Parathyroid adenoma (tissue), 2 donors: ENCODE measurements around the gene RNASET2.

Experiments
- H2AFZ ChIP-seq: fragments of 300-600 bp; sonication (generic); one replicate; pipeline ENCODE4 v1.7.0; 2017; ENCODE audit warnings: antibody characterized with exemption, mild to moderate bottlenecking
- H3K27ac ChIP-seq: fragments of 300-600 bp; sonication (generic); one replicate; pipeline ENCODE4 v1.7.0; 2017
- H3K27me3 ChIP-seq: fragments of 300-600 bp; sonication (generic); one replicate; pipeline ENCODE4 v1.7.0; 2017; ENCODE audit warnings: low read length; ENCODE audit not compliant: control insufficient read depth, insufficient read depth
- H3K36me3 ChIP-seq: fragments of 300-600 bp; sonication (generic); one replicate; pipeline ENCODE4 v1.7.0; 2017; ENCODE audit warnings: low read length; ENCODE audit not compliant: control insufficient read depth, insufficient read depth
- H3K4me1 ChIP-seq: fragments of 300-600 bp; sonication (generic); one replicate; pipeline ENCODE4 v1.7.0; 2017; ENCODE audit warnings: control low read depth
- H3K4me2 ChIP-seq: fragments of 300-600 bp; sonication (generic); one replicate; pipeline ENCODE4 v1.7.0; 2017; ENCODE audit warnings: low read length
- H3K4me3 ChIP-seq: fragments of 300-600 bp; sonication (generic); one replicate; pipeline ENCODE4 v1.7.0; 2017; ENCODE audit warnings: low read depth, low read length
- H3K79me2 ChIP-seq: fragments of 300-600 bp; sonication (generic); one replicate; pipeline ENCODE4 v1.7.0; 2017; ENCODE audit warnings: control low read depth
- H3K9ac ChIP-seq: fragments of 300-600 bp; sonication (generic); one replicate; pipeline ENCODE4 v1.7.0; 2017; ENCODE audit warnings: mild to moderate bottlenecking
- H3K9me3 ChIP-seq: fragments of 300-600 bp; sonication (generic); one replicate; pipeline ENCODE4 v1.7.0; 2017; ENCODE audit warnings: low read length; ENCODE audit not compliant: control insufficient read depth
- TF ChIP-seq, protein P1 (sequence below): fragments of 300-600 bp; sonication (generic); IDR thresholded peaks from one replicate; pipeline ENCODE4 v1.7.0; 2017; ENCODE audit warnings: antibody characterized with exemption, mild to moderate bottlenecking
- donor health status: primary hyperparathyroidism.

Gene RNASET2

DNA sequence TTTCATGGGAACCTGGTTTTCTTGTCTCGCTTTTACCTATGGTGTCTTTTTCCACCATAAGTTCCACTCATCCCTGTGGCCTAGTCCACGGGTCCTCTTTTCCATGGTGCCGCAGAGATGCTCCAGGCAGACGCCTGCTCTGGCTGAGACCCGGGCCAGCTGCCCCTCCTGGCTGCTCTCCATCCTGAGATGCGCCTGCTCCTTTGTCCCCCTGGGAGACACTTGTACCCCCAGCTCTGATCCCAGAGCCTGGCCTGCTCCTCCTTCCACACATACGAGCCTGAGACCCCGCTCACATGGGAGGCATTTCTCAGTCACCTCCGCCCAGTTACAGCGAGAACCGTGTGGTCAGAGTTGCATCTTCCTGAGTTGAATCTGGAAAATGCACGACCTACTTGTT, 29.6 kb downstream of the RNASET2 start:
- Histone ChIP-seq H3K4me3 (no peak overlapping the region), H3K4me1 (no peaks in the 10 kb centered on the region), H3K36me3 (no peaks in the 10 kb centered on the region), H3K27ac (no peak overlapping the region), H2AFZ (no peak overlapping the region), H3K9ac (no peak overlapping the region), H3K9me3 (no peaks in the 10 kb centered on the region), H3K4me2 (no peak overlapping the region), H3K27me3 (no peaks in the 10 kb centered on the region), H3K79me2 (no peaks in the 10 kb centered on the region)
- TF ChIP-seq, protein P1, sequence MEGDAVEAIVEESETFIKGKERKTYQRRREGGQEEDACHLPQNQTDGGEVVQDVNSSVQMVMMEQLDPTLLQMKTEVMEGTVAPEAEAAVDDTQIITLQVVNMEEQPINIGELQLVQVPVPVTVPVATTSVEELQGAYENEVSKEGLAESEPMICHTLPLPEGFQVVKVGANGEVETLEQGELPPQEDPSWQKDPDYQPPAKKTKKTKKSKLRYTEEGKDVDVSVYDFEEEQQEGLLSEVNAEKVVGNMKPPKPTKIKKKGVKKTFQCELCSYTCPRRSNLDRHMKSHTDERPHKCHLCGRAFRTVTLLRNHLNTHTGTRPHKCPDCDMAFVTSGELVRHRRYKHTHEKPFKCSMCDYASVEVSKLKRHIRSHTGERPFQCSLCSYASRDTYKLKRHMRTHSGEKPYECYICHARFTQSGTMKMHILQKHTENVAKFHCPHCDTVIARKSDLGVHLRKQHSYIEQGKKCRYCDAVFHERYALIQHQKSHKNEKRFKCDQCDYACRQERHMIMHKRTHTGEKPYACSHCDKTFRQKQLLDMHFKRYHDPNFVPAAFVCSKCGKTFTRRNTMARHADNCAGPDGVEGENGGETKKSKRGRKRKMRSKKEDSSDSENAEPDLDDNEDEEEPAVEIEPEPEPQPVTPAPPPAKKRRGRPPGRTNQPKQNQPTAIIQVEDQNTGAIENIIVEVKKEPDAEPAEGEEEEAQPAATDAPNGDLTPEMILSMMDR = no peak

DNA sequence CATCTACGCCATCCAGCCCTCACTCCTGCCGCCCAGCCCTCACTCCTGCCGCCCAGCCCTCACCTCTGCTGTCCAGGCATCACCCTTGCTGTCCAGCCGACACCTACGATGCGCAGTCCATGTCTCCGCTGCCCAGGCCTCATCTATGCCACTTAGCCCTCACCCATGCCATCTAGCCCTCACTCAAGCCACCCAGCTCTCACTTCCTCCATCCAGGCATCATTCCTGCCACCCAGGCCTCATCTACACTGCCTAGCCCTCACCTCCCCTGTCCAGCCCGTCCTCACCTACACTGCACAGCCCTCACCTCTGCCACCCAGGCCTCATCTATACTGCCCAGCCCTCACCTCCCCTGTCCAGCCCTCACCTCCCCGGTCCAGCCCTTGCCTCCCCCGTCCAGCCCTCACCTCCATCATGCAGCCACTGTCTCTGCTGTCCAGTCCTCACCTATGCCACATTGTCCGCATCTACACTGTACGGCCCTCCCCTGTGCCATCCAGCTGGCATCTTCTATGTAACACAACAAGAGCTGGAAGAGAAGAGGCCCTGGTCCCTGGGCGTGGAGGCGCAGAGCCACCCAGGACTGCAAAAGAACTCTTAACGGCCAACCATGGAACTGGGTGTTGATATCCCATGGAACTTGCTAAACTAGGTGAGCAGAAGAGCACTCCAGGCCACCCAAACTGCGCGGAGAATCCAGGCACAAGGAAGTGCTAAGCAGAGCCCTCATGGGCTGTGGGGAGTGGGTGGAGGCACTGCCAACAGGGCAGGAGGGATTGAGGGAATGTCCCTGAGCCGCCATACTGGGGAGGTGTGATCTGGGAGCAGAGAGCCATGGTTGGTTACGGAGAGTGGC, 31.0 kb downstream of the RNASET2 start:
- Histone ChIP-seq H3K4me2 (no peak overlapping the region), H3K36me3 (no peaks in the 10 kb centered on the region), H3K27me3 (no peaks in the 10 kb centered on the region), H3K9ac (no peak overlapping the region), H3K27ac (no peak overlapping the region), H3K4me3 (no peak overlapping the region), H3K79me2 (no peaks in the 10 kb centered on the region), H3K9me3 (no peaks in the 10 kb centered on the region), H3K4me1 (no peaks in the 10 kb centered on the region), H2AFZ (no peak overlapping the region)
- TF ChIP-seq, protein P1 = no peak

DNA sequence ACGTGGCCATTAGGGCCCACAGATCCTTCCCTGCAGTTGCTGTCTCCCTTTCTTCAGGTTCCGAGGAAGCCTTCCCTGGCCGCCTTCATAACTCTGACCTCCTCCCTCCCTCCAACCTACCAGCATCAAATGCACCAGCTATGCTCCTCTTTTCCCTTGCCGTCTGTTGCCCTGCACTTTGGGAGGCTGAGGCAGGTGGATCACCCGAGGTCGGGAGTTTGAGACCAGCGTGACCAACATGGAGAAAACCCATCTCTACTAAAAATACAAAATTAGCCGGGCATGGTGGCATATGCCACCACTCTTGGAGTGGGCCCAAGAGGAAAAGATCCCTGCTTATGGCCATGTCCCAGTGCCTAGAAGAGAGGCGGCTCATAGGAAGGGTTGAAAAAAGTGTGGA, 31.8 kb downstream of the RNASET2 start:
- H3K36me3 ChIP-seq = no peaks in the 10 kb centered on the region
- no peaks in the 10 kb centered on the region for H3K79me2 ChIP-seq
- H3K4me3 ChIP-seq = no peak overlapping the region
- H3K27me3 ChIP-seq = no peaks in the 10 kb centered on the region
- H2AFZ ChIP-seq = no peak overlapping the region
- TF ChIP-seq, protein P1 = no peak
- no peak overlapping the region for H3K9ac ChIP-seq
- no peaks in the 10 kb centered on the region for H3K4me1 ChIP-seq
- no peaks in the 10 kb centered on the region for H3K9me3 ChIP-seq
- no peak overlapping the region for H3K27ac ChIP-seq
- no peak overlapping the region for H3K4me2 ChIP-seq

DNA sequence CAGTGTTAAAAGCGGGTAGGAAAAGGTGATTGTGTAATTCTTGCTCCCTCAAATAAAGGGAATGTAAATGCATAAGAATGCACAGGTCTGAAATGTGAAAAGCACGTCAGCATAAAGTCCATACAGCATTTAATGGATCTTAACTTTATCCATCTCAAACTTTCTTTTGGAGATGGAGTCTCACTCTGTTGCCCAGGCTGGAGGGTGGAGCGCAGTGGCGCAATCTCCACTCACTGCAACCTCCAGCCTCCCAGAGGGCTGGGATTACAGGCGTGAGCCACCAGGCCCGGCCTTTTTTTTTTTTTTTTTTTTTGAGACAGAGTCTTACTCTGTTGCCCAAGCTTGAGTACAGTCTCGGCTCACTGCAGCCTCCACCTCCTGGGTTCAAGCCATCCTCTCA, 33.4 kb downstream of the RNASET2 start:
- no peak overlapping the region for H3K4me2 ChIP-seq
- TF ChIP-seq, protein P1 = no peak
- H3K79me2 ChIP-seq = no peaks in the 10 kb centered on the region
- no peaks in the 10 kb centered on the region for H3K36me3 ChIP-seq
- no peaks in the 10 kb centered on the region for H3K9me3 ChIP-seq
- no peaks in the 10 kb centered on the region for H3K4me1 ChIP-seq
- no peak overlapping the region for H3K4me3 ChIP-seq
- no peak overlapping the region for H2AFZ ChIP-seq
- H3K9ac ChIP-seq = no peak overlapping the region
- no peaks in the 10 kb centered on the region for H3K27me3 ChIP-seq
- no peak overlapping the region for H3K27ac ChIP-seq

DNA sequence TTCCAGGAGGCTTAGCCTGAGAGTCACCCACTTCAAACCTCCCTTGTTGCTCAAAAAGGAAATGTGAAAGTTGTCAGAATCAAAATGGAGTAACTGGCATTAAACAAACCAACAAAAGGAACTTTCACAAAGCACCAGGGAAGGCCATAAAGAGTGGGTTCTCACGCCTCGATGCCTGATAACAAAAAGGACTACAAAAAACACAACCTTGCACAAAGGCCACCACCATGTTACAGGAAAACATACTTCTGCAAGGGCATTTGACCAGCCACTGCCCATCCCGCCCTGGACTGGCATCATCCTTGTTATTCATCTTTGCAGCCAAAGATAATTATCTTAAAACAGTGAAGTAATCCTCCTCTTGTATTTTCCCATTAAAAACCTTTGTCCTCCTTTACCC, 34.8 kb downstream of the RNASET2 start:
- H3K27ac ChIP-seq = no peak overlapping the region
- no peaks in the 10 kb centered on the region for H3K27me3 ChIP-seq
- no peaks in the 10 kb centered on the region for H3K4me1 ChIP-seq
- no peak overlapping the region for H3K4me3 ChIP-seq
- H3K79me2 ChIP-seq = no peaks in the 10 kb centered on the region
- TF ChIP-seq, protein P1 = no peak
- no peak overlapping the region for H3K4me2 ChIP-seq
- no peak overlapping the region for H2AFZ ChIP-seq
- peaks cover 2% of the 10 kb centered on the region for H3K36me3 ChIP-seq
- H3K9me3 ChIP-seq = no peaks in the 10 kb centered on the region
- H3K9ac ChIP-seq = no peak overlapping the region
